Right lobe of liver (tissue), 6 donors: ENCODE results near the gene MFAP4. TPM values are rescaled to one million over a fixed set of nuclear protein-coding genes. Genes with fewer than 3 reads are reported as not detected.

Experiments used
- ATAC-seq, 4 donors: fragments of 200-7000 bp; cut with Tn5 transposase; one replicate each; pipeline ENCODE4 v1.9.1; 2020; ENCODE audit warnings: mild to moderate bottlenecking in 4 of 4, moderate library complexity in 4 of 4
- DNase-seq, 3 donors: peaks; one replicate each; pipeline ENCODE4 v3.0.0-alpha.2; 2020
- H3K27ac ChIP-seq, 3 donors: fragments of 200-600 bp; one replicate each; pipeline ENCODE4 v1.8.0; 2022
- H3K27me3 ChIP-seq, 2 donors: fragments of 200-600 bp; one replicate each; pipeline ENCODE4 v1.8.0; 2022
- H3K36me3 ChIP-seq, 4 donors: fragments of 200-600 bp; sonication (generic) in 1 of 4; one replicate each; pipeline versions ENCODE4 v1.5.1 to v1.8.0; 2017 to 2022; ENCODE audit warnings: control low read depth in 1 of 4
- H3K4me1 ChIP-seq, 4 donors: fragments of 200-600 bp; sonication (generic) in 1 of 4; one replicate each; pipeline versions ENCODE4 v1.5.1 to v1.8.0; 2017 to 2022; ENCODE audit warnings: control low read depth in 1 of 4
- H3K4me3 ChIP-seq, 3 donors: fragments of 200-600 bp; one replicate each; pipeline ENCODE4 v1.8.0; 2022
- H3K9me3 ChIP-seq, 4 donors: fragments of 200-600 bp; sonication (generic) in 1 of 4; one replicate each; pipeline versions ENCODE4 v1.5.1 to v1.8.0; 2017 to 2022; ENCODE audit warnings: control low read depth in 1 of 4
- CTCF ChIP-seq, 4 donors: fragments of 200-600 bp in 3 of 4; fragments of 450-650 bp in 1 of 4; IDR thresholded peaks; one replicate each; pipeline versions ENCODE4 v1.5.1 to v1.8.0; 2016 to 2022; ENCODE audit warnings: antibody characterized with exemption in 4 of 4, mild to moderate bottlenecking in 2 of 4
- POLR2A ChIP-seq: fragments of 450-650 bp; IDR thresholded peaks from one replicate; pipeline ENCODE4 v1.6.1; 2017; ENCODE audit warnings: antibody characterized with exemption, mild to moderate bottlenecking
- WGBS: methylation state at CpG from one replicate; pipeline ENCODE4 v1.1.6; 2018; ENCODE audit warnings: low coverage, low lambda C conversion rate; ENCODE audit not compliant: insufficient coverage; ENCODE audit errors: missing lambda C conversion rate; 5-methylcytosine and 5-hydroxymethylcytosine counted together
- intact Hi-C, 2 donors: fragments of 100-400 bp; cut with DNase I; formaldehyde crosslinking; loops; one replicate each; pipeline versions ENCODE4 v1.11.2 to v1.14.1; 2022
- total RNA-seq, 6 experiments: library from RNA; depleted of rRNA in 2 of 6; stranded (reverse); fragments of >200 nt in 2 of 6; fragmentation: NEBNext Ultra II Directional in 3 of 6; extraction: Animal tissue kit (Norgen Biotek cat#: 25700) in 3 of 6; gene quantifications; one replicate each; pipeline versions ENCODE4 v1.1.0 to v1.2.4, GENCODE V29; 2016 to 2023
- donor health status: DM: no; HTN: yes; CAD: no.
- donor health status: DM: no; HTN: no; CAD: no.
- donor health status: DM: no; HTN: no; CAD: no.
- donor health status: DM: no; HTN: yes; CAD: no.
- donor health status: DM: no; HTN: yes; CAD: no.

MFAP4 gene
- total RNA-seq, 6 experiments from 2014 or later = 2.3 to 12.0 (median 6.5) TPM

- H3K27me3 ChIP-seq = no peaks in the 10 kb centered on the region
- H3K9me3 ChIP-seq = no peaks in the 10 kb centered on the region
- peak within 1 kb of the TSS; percentile 87 to 97 (median 88) for H3K27ac ChIP-seq
- no peaks in the 10 kb centered on the region for H3K36me3 ChIP-seq
- TF ChIP-seq POLR2A (no peak), CTCF (IDR thresholded peaks at IDR 0.05) (peak; percentile 99)
- DNase-seq = peak; percentile 95 to 97 (median 97)
- H3K4me3 ChIP-seq = peak within 1 kb of the TSS; percentile 71 to 86 (median 78)
- WGBS = 0% methylated on average over 5 of the region's 83 CpGs
- peak; percentile 93 to 96 (median 96) for ATAC-seq
- H3K4me1 ChIP-seq = peaks cover 0 to 8% (median 3%) of the 10 kb centered on the region in 4 donors
- intact Hi-C loops = loop anchor here in 1 of 2 donors (10.0 kb wide), 1 partner anchor 92 kb away; no protein-coding TSS in a partner anchor
Observed at GRCh38 chr17:19362277-19363113, 24.5 kb downstream of the MFAP4 start, which contains the start of gene B9D1. Gene B9D1, minus strand, starts transcription at chr17:19362723. Its CDS starts 154 bp downstream, at chr17:19362569.

- Histone ChIP-seq H3K27ac (peak overlapping the region in 2 of 3 donors; percentile 87 to 97), H3K9me3 (no peaks in the 10 kb centered on the region), H3K36me3 (no peaks in the 10 kb centered on the region), H3K4me3 (peak overlapping the region; percentile 71 to 86 (median 78)), H3K4me1 (peaks cover 0 to 8% (median 3%) of the 10 kb centered on the region in 4 donors), H3K27me3 (no peaks in the 10 kb centered on the region)
- WGBS = 11% methylated on average over 15 of the region's 16 CpGs
- no peak for ATAC-seq
- TF ChIP-seq CTCF (IDR thresholded peaks at IDR 0.05) (no peak), POLR2A (no peak)
- DNase-seq = no peak
- intact Hi-C loops = loop anchor here in 1 of 2 donors (10.0 kb wide), 1 partner anchor 93 kb away; no protein-coding TSS in a partner anchor
Observed at GRCh38 chr17:19361944-19362276, 25.1 kb downstream of the MFAP4 start.

GRCh38 chr17:19361326-19361725, 25.7 kb downstream of the MFAP4 start:
- Histone ChIP-seq H3K9me3 (no peaks in the 10 kb centered on the region), H3K27me3 (no peaks in the 10 kb centered on the region), H3K4me3 (no peak overlapping the region), H3K36me3 (no peaks in the 10 kb centered on the region), H3K4me1 (peaks cover 0 to 8% (median 3%) of the 10 kb centered on the region in 4 donors), H3K27ac (no peak overlapping the region)
- no peak for TF ChIP-seq CTCF (IDR thresholded peaks at IDR 0.05)
- no peak for TF ChIP-seq POLR2A
- no peak for DNase-seq
- intact Hi-C loops = loop anchor here in 1 of 2 donors (10.0 kb wide), 1 partner anchor 93 kb away; no protein-coding TSS in a partner anchor
- WGBS = 71% methylated on average over 6 of the region's 6 CpGs
- no peak for ATAC-seq

GRCh38 chr17:19360772-19361171, 26.2 kb downstream of the MFAP4 start:
- no peak for ATAC-seq
- peak in 1 of 3 donors; percentile 35 for DNase-seq
- Histone ChIP-seq H3K36me3 (no peaks in the 10 kb centered on the region), H3K27me3 (no peaks in the 10 kb centered on the region), H3K27ac (no peak overlapping the region), H3K9me3 (no peaks in the 10 kb centered on the region), H3K4me1 (peaks cover 0 to 8% (median 3%) of the 10 kb centered on the region in 4 donors), H3K4me3 (no peak overlapping the region)
- TF ChIP-seq POLR2A (no peak), CTCF (IDR thresholded peaks at IDR 0.05) (no peak)
- WGBS = 91% methylated on average over 6 of the region's 8 CpGs
- intact Hi-C loops = loop anchor here in 1 of 2 donors (10.0 kb wide), 1 partner anchor 94 kb away; no protein-coding TSS in a partner anchor
